ENCODE data around the gene POMC. TPM values are rescaled to one million over a fixed set of nuclear protein-coding genes. Genes with fewer than 3 reads are reported as not detected.
"Not testable (repeated sequence)": the region's sequence is repeated elsewhere in the genome, so short reads cannot be mapped to it uniquely, and the experiment has no call there.

Gene POMC
- total and polyA plus RNA-seq, 2 of the 8 experiments (the other 6 are each of a cell fraction or from before 2014, with no cell fraction given) = 1.7 to 4.7 TPM

DNA sequence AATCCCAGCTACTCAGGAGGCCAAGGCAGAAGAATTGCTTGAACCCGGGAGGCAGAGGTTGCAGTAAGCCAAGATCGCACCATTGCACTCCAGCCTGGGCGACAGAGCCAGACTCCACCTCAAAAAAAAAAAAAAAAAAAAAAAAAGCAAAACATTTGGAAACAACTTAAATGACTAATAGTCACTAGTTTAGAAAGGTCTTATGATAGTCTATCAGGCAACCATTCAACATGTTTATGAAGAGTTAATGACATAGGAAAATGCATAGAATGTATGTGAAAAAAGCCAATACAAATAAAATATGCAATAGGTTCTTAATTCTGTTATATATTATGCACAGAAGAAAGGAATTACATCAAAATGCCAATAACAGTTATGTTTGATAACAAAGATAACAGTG lies 41.3 kb downstream of the POMC start:
- not testable (repeated sequence) for H3K4ac ChIP-seq (replicated peaks; ENCODE audit: insufficient read length, low read depth, low read length); H4K8ac ChIP-seq (ENCODE audit: extremely low read depth, insufficient read depth, low read length); H4K91ac ChIP-seq (replicated peaks; ENCODE audit: insufficient read length, low read length); H2BK20ac ChIP-seq (ENCODE audit: low read length); H3K9ac ChIP-seq (replicated peaks in 1 of 4; ENCODE audit: extremely low read depth in 1 of 4, low read depth in 3 of 4, low read length in 3 of 4); H3K4me2 ChIP-seq (ENCODE audit: insufficient read depth in 1 of 2, low read depth in 2 of 2, low read length in 2 of 2); H2BK15ac ChIP-seq (ENCODE audit: low read length); H3K23ac ChIP-seq (ENCODE audit: insufficient read length); H3K14ac ChIP-seq (ENCODE audit: insufficient read length); H4K20me1 ChIP-seq (replicated peaks in 1 of 2; ENCODE audit: control insufficient read depth in 1 of 2, insufficient read depth in 2 of 2, low read length in 2 of 2); H2BK120ac ChIP-seq (replicated peaks; ENCODE audit: low read depth, low read length); H3K79me2 ChIP-seq (ENCODE audit: control insufficient read depth in 1 of 2, insufficient read depth in 2 of 2, low read length in 2 of 2); H2BK5ac ChIP-seq (ENCODE audit: low read depth, low read length); FAIRE-seq; H3K18ac ChIP-seq (ENCODE audit: extremely low read depth, low read length); H2AFZ ChIP-seq (ENCODE audit: low read length); H2BK12ac ChIP-seq (ENCODE audit: low read depth, low read length); H3K9me3 ChIP-seq (ENCODE audit: insufficient read depth in 2 of 2, low read depth in 1 of 2, low read length in 1 of 2); H3K4me1 ChIP-seq (replicated peaks in 1 of 4; ENCODE audit: control insufficient read depth in 3 of 4, insufficient read depth in 4 of 4, low read length in 3 of 4); H3K23me2 ChIP-seq (ENCODE audit: low read depth, low read length); H3K27ac ChIP-seq (ENCODE audit: low read depth, low read length); DNase-seq (ENCODE audit: low read depth in 1 of 2, low spot score in 2 of 2); H3K36me3 ChIP-seq (ENCODE audit: control insufficient read depth in 2 of 4, insufficient read depth in 4 of 4, low read length in 3 of 4); H4K5ac ChIP-seq (ENCODE audit: insufficient read length, low read depth, low read length); H2AK5ac ChIP-seq (ENCODE audit: low read depth, low read length); H3K4me3 ChIP-seq (ENCODE audit: extremely low read depth in 1 of 4, insufficient read depth in 2 of 4, low read depth in 3 of 4, low read length in 4 of 4); H3K79me1 ChIP-seq (ENCODE audit: low read depth, low read length); H3K56ac ChIP-seq (replicated peaks; ENCODE audit: insufficient read length, low read depth, low read length)
- no CpG with 5 or more reads among the region's 3 CpGs for WGBS, 2 experiments (ENCODE audit: extremely low coverage in 1 of 2, insufficient coverage in 1 of 2, insufficient read length in 1 of 2, insufficient replicate concordance in 2 of 2, low coverage in 1 of 2, low lambda C conversion rate in 2 of 2, missing lambda C conversion rate in 1 of 2)
- H3K27me3 ChIP-seq (replicated peaks in 1 of 4; ENCODE audit: control insufficient read depth in 3 of 4, extremely low read depth in 1 of 4, insufficient read depth in 3 of 4, low read length in 3 of 4) = peaks cover 2 to 17% (median 13%) of the 10 kb centered on the region in 4 experiments
- ChIA-PET POLR2A (ENCODE audit: partially characterized antibody) (interaction anchor here (1.5 kb wide), 1 partner anchor 151 kb away, joined by 7 read pairs; no protein-coding TSS in a partner anchor), CTCF (ENCODE audit: partially characterized antibody) (interaction anchor here (1.0 to 10.0 kb wide), 7 partner anchors 10 to 151 kb away, joined by 3 to 176 read pairs (median 4); no protein-coding TSS in a partner anchor)
